Esophagus squamous epithelium (tissue), 4 donors: Measurements from ENCODE around the gene SV2B.

Source experiments
- POLR2A ChIP-seq, 4 donors: fragments of 450-650 bp; IDR thresholded peaks; one replicate each; pipeline ENCODE4 v1.6.1; 2017; ENCODE audit warnings: antibody characterized with exemption in 4 of 4, mild to moderate bottlenecking in 4 of 4, moderate library complexity in 3 of 4
- TF ChIP-seq, protein P1 (sequence below), 6 experiments: fragments of 450-650 bp in 4 of 6; fragments of 200-600 bp in 2 of 6; sonication (generic) in 2 of 6; IDR thresholded peaks; one replicate each; pipeline ENCODE4 v1.5.1; 2016 to 2019; ENCODE audit warnings: antibody characterized with exemption in 6 of 6, mild to moderate bottlenecking in 4 of 6, moderate library complexity in 4 of 6

DNA sequence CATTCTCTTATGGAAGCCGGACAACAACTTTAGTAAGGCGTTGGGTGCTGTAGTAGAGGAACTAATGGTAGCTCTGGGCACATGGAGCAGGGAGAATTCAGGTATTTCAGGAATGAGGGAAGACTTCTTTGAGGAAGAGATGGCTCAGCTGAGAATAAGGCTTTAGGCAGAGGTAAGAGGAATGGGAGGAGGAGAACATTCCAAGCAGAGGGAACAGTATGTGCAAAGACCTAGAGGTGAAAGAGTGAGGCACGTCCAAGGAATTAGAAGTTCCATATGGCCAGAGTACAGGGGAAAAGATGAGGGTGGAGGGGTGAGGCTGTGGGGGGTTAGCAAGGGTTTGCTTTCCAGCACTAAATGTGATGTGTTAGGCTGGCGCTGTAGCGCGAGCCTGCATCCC lies 1.6 kb upstream of the SV2B start:
- TF ChIP-seq, protein P1, sequence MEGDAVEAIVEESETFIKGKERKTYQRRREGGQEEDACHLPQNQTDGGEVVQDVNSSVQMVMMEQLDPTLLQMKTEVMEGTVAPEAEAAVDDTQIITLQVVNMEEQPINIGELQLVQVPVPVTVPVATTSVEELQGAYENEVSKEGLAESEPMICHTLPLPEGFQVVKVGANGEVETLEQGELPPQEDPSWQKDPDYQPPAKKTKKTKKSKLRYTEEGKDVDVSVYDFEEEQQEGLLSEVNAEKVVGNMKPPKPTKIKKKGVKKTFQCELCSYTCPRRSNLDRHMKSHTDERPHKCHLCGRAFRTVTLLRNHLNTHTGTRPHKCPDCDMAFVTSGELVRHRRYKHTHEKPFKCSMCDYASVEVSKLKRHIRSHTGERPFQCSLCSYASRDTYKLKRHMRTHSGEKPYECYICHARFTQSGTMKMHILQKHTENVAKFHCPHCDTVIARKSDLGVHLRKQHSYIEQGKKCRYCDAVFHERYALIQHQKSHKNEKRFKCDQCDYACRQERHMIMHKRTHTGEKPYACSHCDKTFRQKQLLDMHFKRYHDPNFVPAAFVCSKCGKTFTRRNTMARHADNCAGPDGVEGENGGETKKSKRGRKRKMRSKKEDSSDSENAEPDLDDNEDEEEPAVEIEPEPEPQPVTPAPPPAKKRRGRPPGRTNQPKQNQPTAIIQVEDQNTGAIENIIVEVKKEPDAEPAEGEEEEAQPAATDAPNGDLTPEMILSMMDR (IDR thresholded peaks at IDR 0.05) = no peak
- TF ChIP-seq POLR2A (IDR thresholded peaks at IDR 0.05) = no peak
